NCI-H2171 treated with DMSO at 0.1 percent for 48 hours (cell line): Measurements from ENCODE around the gene PDCD7.
"Not testable (repeated sequence)": the region's sequence is repeated elsewhere in the genome, so short reads cannot be mapped to it uniquely, and the experiment has no call there.

Experiments
- DNase-seq: peaks from one replicate; lab custom pipeline; 2025; lab: John Stamatoyannopoulos, UW

Gene PDCD7

GRCh38 chr15:65133548-65134200 is at the start of gene PDCD7:
Gene PDCD7 (minus strand): TSS chr15:65133808. CDS start chr15:65133781, 27 bp downstream.
- peak; percentile 98 for DNase-seq

GRCh38 chr15:65182538-65182937 is 48.9 kb upstream of the PDCD7 start:
- no peak for DNase-seq

- DNase-seq = not testable (repeated sequence)
These were observed 48.2 kb upstream of the PDCD7 start for GRCh38 chr15:65181582-65182353.

- DNase-seq = no peak
These were observed 46.6 kb upstream of the PDCD7 start for GRCh38 chr15:65180167-65180566.

GRCh38 chr15:65177901-65178300 is 44.3 kb upstream of the PDCD7 start:
- DNase-seq = no peak

- DNase-seq = no peak
These were observed 42.4 kb upstream of the PDCD7 start for GRCh38 chr15:65176056-65176455.

GRCh38 chr15:65175511-65175910 is 41.9 kb upstream of the PDCD7 start:
- DNase-seq = no peak

- no peak for DNase-seq
These were observed 40.9 kb upstream of the PDCD7 start for GRCh38 chr15:65174509-65174908.

- DNase-seq = no peak
These were observed 38.9 kb upstream of the PDCD7 start for GRCh38 chr15:65172531-65172930.

- no peak for DNase-seq
These were observed 37.8 kb upstream of the PDCD7 start for GRCh38 chr15:65171428-65171827.

- no peak for DNase-seq
These were observed 32.3 kb upstream of the PDCD7 start for GRCh38 chr15:65165875-65166274.

GRCh38 chr15:65164139-65164538 is 30.5 kb upstream of the PDCD7 start:
- DNase-seq = no peak

GRCh38 chr15:65163041-65163440 is 29.4 kb upstream of the PDCD7 start:
- DNase-seq = no peak

GRCh38 chr15:65156692-65157091 is 23.1 kb upstream of the PDCD7 start:
- DNase-seq = no peak

- DNase-seq = no peak
These were observed 21.1 kb upstream of the PDCD7 start for GRCh38 chr15:65154720-65155119.

- DNase-seq = no peak
These were observed 14.3 kb upstream of the PDCD7 start for GRCh38 chr15:65147902-65148301.

GRCh38 chr15:65146438-65146837 is 12.8 kb upstream of the PDCD7 start:
- DNase-seq = no peak

- not testable (repeated sequence) for DNase-seq
These were observed 5.0 kb upstream of the PDCD7 start for GRCh38 chr15:65138631-65139030.

- DNase-seq = not testable (repeated sequence)
These were observed 4.3 kb upstream of the PDCD7 start for GRCh38 chr15:65137893-65138292.

GRCh38 chr15:65137089-65137488 is 3.5 kb upstream of the PDCD7 start:
- DNase-seq = not testable (repeated sequence)

- DNase-seq = no peak
These were observed 930 bp upstream of the PDCD7 start for GRCh38 chr15:65134538-65134937.

GRCh38 chr15:65132878-65133547 is 595 bp downstream of the PDCD7 start:
- DNase-seq = no peak

GRCh38 chr15:65130941-65131340 is 2.7 kb downstream of the PDCD7 start:
- no peak for DNase-seq
